Spleen (tissue), 11 donors: ENCODE results near the gene ARPC4. TPM values are rescaled to one million over a fixed set of nuclear protein-coding genes. Genes with fewer than 3 reads are reported as not detected.

Experiments
- DNase-seq: peaks from one replicate; pipeline ENCODE4 v3.0.0-alpha.2; 2020
- H3K27ac ChIP-seq, 8 donors: fragments of 200-600 bp; sonication (generic) in 7 of 8; 1 replicate in 4 of 8; 2 replicates in 4 of 8; pipeline versions ENCODE4 v1.5.0 to v1.8.0; 2016 to 2021; ENCODE audit warnings: inconsistent platforms in 4 of 8, mild to moderate bottlenecking in 4 of 8, moderate library complexity in 1 of 8
- H3K27me3 ChIP-seq, 7 donors: fragments of 200-600 bp; sonication (generic) in 6 of 7; replicated peaks in 1 of 7; 1 replicate in 4 of 7; 2 replicates in 3 of 7; pipeline versions ENCODE4 v1.5.0 to v1.8.0; 2016 to 2021; ENCODE audit warnings: inconsistent platforms in 3 of 7, mild to moderate bottlenecking in 1 of 7
- H3K36me3 ChIP-seq, 6 donors: fragments of 200-600 bp; sonication (generic) in 5 of 6; 1 replicate in 4 of 6; 2 replicates in 2 of 6; pipeline versions ENCODE4 v1.5.0 to v1.8.0; 2016 to 2021; ENCODE audit warnings: inconsistent platforms in 2 of 6
- H3K4me1 ChIP-seq, 6 donors: fragments of 200-600 bp; sonication (generic) in 5 of 6; 1 replicate in 3 of 6; 2 replicates in 3 of 6; pipeline versions ENCODE4 v1.5.0 to v1.8.0; 2016 to 2021; ENCODE audit warnings: inconsistent platforms in 3 of 6
- H3K4me3 ChIP-seq, 8 donors: fragments of 200-600 bp; sonication (generic) in 7 of 8; 1 replicate in 4 of 8; 2 replicates in 4 of 8; pipeline versions ENCODE4 v1.5.0 to v1.8.0; 2016 to 2021; ENCODE audit warnings: inconsistent platforms in 4 of 8, mild to moderate bottlenecking in 4 of 8, moderate library complexity in 2 of 8
- H3K9me3 ChIP-seq, 8 donors: fragments of 200-600 bp; sonication (generic) in 7 of 8; 1 replicate in 4 of 8; 2 replicates in 4 of 8; pipeline versions ENCODE4 v1.5.0 to v1.8.0; 2016 to 2021; ENCODE audit warnings: inconsistent platforms in 4 of 8
- CTCF ChIP-seq, 11 experiments: fragments of 200-600 bp in 7 of 11; fragments of 450-650 bp in 4 of 11; sonication (generic) in 4 of 11; IDR thresholded peaks in 8 of 11; conservative IDR thresholded peaks in 3 of 11; 1 replicate in 7 of 11; 2 replicates in 4 of 11; pipeline versions ENCODE4 v1.4.0 to v1.8.0; 2016 to 2021; ENCODE audit warnings: antibody characterized with exemption in 11 of 11, inconsistent platforms in 4 of 11, mild to moderate bottlenecking in 1 of 11
- POLR2A ChIP-seq, 3 donors: fragments of 450-650 bp; IDR thresholded peaks; one replicate each; pipeline ENCODE4 v1.5.1; 2017; ENCODE audit warnings: antibody characterized with exemption in 3 of 3, mild to moderate bottlenecking in 1 of 3
- POLR2AphosphoS5 ChIP-seq, 3 donors: sonication (generic); formaldehyde crosslinking; IDR thresholded peaks; one replicate each; pipeline ENCODE4 v1.5.1; 2017; ENCODE audit warnings: antibody characterized with exemption in 3 of 3
- WGBS, 5 donors: extraction: QIAGEN DNeasy Blood & Tissue Kit in 3 of 5; methylation state at CpG; one replicate each; pipeline versions ENCODE4 v1.1.5 to v1.1.7; 2013 to 2018; 5-methylcytosine and 5-hydroxymethylcytosine counted together
- intact Hi-C: fragments of 100-400 bp; cut with DNase I; formaldehyde crosslinking; loops from one replicate; pipeline ENCODE4 v1.15.0; 2023; ENCODE audit warnings: low total_unique reads
- polyA plus RNA-seq, 3 donors: library from polyadenylated mRNA; stranded (reverse); fragments of 200-250 nt; gene quantifications; one replicate each; pipeline ENCODE4 v1.2.1, GENCODE V29; 2013
- total RNA-seq, 7 donors: library from RNA; depleted of rRNA in 3 of 7; stranded (reverse); fragments of >200 nt in 3 of 7; fragmentation: NEBNext Ultra II Directional in 4 of 7; extraction: Animal tissue kit (Norgen Biotek cat#: 25700) in 4 of 7; gene quantifications; one replicate each; pipeline versions ENCODE4 v1.1.0 to v1.2.1, GENCODE V29; 2016 to 2021
- donor health status: healthy with polysubstance abuse.
- donor health status: DM: no; HTN: no; CAD: no; lungs with moderate emphysema.
- donor health status: DM: no; HTN: no; CAD: no.
- donor health status: Bipolar disorder and iron deficiency.
- donor health status: healthy.
- donor health status: DM: no; HTN: no; CAD: no.
- donor health status: DM: yes; HTN: yes; CAD: no.

ARPC4 gene
- total and polyA plus RNA-seq, 10 donors: 98.9 to 238 (median 185) TPM

- Histone ChIP-seq H3K9me3 (no peaks in the 10 kb centered on the region), H3K27me3 (no peaks in the 10 kb centered on the region), H3K36me3 (peaks cover 0 to 91% (median 0%) of the 10 kb centered on the region in 6 donors), H3K27ac (no peak overlapping the region), H3K4me1 (no peaks in the 10 kb centered on the region), H3K4me3 (no peak overlapping the region)
- TF ChIP-seq CTCF (IDR thresholded peaks at IDR 0.05 in 8 of 11, conservative IDR thresholded peaks at IDR 0.05 in 3 of 11): no peak
- TF ChIP-seq POLR2A (IDR thresholded peaks at IDR 0.05): no peak
- TF ChIP-seq POLR2AphosphoS5 (IDR thresholded peaks at IDR 0.05): no peak
- DNase-seq: no peak
- 82 to 93% (median 84%) methylated on average over 6 of the region's 6 CpGs for WGBS, 5 donors
- intact Hi-C loops: no loop called here
These were observed 24.6 kb downstream of the ARPC4 start for GRCh38 chr3:9817436-9817835.

GRCh38 chr3:9818666-9819335 lies 25.9 kb downstream of the ARPC4 start:
- Histone ChIP-seq H3K36me3 (peaks cover 0 to 82% (median 0%) of the 10 kb centered on the region in 6 donors), H3K27ac (no peak overlapping the region), H3K27me3 (no peaks in the 10 kb centered on the region), H3K4me1 (no peaks in the 10 kb centered on the region), H3K4me3 (no peak overlapping the region), H3K9me3 (no peaks in the 10 kb centered on the region)
- TF ChIP-seq CTCF (IDR thresholded peaks at IDR 0.05 in 8 of 11, conservative IDR thresholded peaks at IDR 0.05 in 3 of 11): no peak
- TF ChIP-seq POLR2A (IDR thresholded peaks at IDR 0.05): no peak
- no peak for TF ChIP-seq POLR2AphosphoS5 (IDR thresholded peaks at IDR 0.05)
- no peak for DNase-seq
- intact Hi-C loops: no loop called here
- 84 to 97% (median 95%) methylated on average over 6 to 7 of the region's 7 CpGs for WGBS, 5 donors

GRCh38 chr3:9820543-9820942 lies 27.7 kb downstream of the ARPC4 start:
- no peak overlapping the region for H3K27ac ChIP-seq
- no peak for TF ChIP-seq POLR2A (IDR thresholded peaks at IDR 0.05)
- TF ChIP-seq POLR2AphosphoS5 (IDR thresholded peaks at IDR 0.05): no peak
- TF ChIP-seq CTCF (IDR thresholded peaks at IDR 0.05 in 8 of 11, conservative IDR thresholded peaks at IDR 0.05 in 3 of 11): no peak
- H3K9me3 ChIP-seq: no peaks in the 10 kb centered on the region
- no peak overlapping the region for H3K4me3 ChIP-seq
- intact Hi-C loops: no loop called here
- no peaks in the 10 kb centered on the region for H3K27me3 ChIP-seq
- H3K36me3 ChIP-seq: peaks cover 0 to 72% (median 0%) of the 10 kb centered on the region in 6 donors
- no peak for DNase-seq
- no peaks in the 10 kb centered on the region for H3K4me1 ChIP-seq
- 89 to 94% (median 93%) methylated on average over 12 of the region's 12 CpGs for WGBS, 5 donors

GRCh38 chr3:9820946-9821345 lies 28.1 kb downstream of the ARPC4 start:
- Histone ChIP-seq H3K27ac (no peak overlapping the region), H3K4me3 (no peak overlapping the region), H3K27me3 (no peaks in the 10 kb centered on the region), H3K9me3 (no peaks in the 10 kb centered on the region), H3K36me3 (peaks cover 0 to 72% (median 0%) of the 10 kb centered on the region in 6 donors), H3K4me1 (no peaks in the 10 kb centered on the region)
- no peak for DNase-seq
- WGBS, 5 donors: 78 to 96% (median 88%) methylated on average over 2 of the region's 2 CpGs
- intact Hi-C loops: no loop called here
- TF ChIP-seq CTCF (IDR thresholded peaks at IDR 0.05 in 8 of 11, conservative IDR thresholded peaks at IDR 0.05 in 3 of 11) (no peak), POLR2AphosphoS5 (IDR thresholded peaks at IDR 0.05) (no peak), POLR2A (IDR thresholded peaks at IDR 0.05) (no peak)
